GM21447 (cell line): ENCODE data around the gene RFX1.
A peak's percentile ranks its signal among the peaks of the same experiment; 100 is the strongest.

Experiments
- ATAC-seq: cut with Tn5 transposase; IDR thresholded peaks from one replicate; pipeline ENCODE4 v1.9.1; 2021; ENCODE audit not compliant: unreplicated experiment

RFX1 gene

DNA sequence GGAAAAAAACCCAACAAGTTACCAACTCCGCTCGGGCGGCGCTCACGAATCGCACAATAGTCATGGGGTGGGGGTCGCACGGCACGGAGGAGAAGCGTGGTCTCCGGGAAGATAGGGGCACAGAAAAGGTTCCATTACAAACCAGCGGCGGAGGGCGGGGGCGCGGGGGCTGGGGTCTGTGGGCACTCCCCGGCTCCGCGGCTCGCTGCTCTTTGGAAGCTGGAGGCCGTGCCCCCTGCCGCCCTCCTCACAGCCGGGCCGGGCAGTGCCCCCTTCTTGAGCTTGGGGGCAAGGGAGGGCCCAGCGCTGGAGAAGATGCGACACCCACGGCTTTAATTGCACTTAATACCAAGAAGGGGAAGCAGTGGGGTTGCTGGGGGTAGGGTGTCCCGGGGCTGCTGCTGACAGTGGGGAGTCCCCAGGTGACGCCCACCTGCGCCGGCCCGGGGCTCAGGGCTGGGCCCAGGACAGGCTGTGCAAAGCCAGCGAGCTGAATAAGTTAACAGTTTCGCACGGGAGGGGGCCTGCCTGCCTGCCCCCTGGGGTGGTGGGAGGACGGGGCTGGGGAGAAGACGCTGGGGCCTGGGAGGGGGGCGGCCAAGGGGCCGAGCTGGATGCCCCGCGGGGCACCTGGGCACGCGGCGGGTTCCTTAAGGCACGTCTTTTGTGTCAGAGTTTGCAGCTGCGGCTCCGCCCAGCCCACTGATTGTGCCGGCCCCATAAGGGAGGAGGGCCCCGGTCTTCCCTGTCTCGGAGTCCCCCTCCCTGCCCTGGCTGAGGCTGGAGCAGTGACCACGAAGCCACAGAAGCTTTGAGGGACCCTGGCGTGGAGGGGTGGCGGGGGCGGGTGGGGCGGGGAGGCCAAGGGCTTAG is 44.1 kb downstream of the RFX1 start:
- no peak for ATAC-seq

DNA sequence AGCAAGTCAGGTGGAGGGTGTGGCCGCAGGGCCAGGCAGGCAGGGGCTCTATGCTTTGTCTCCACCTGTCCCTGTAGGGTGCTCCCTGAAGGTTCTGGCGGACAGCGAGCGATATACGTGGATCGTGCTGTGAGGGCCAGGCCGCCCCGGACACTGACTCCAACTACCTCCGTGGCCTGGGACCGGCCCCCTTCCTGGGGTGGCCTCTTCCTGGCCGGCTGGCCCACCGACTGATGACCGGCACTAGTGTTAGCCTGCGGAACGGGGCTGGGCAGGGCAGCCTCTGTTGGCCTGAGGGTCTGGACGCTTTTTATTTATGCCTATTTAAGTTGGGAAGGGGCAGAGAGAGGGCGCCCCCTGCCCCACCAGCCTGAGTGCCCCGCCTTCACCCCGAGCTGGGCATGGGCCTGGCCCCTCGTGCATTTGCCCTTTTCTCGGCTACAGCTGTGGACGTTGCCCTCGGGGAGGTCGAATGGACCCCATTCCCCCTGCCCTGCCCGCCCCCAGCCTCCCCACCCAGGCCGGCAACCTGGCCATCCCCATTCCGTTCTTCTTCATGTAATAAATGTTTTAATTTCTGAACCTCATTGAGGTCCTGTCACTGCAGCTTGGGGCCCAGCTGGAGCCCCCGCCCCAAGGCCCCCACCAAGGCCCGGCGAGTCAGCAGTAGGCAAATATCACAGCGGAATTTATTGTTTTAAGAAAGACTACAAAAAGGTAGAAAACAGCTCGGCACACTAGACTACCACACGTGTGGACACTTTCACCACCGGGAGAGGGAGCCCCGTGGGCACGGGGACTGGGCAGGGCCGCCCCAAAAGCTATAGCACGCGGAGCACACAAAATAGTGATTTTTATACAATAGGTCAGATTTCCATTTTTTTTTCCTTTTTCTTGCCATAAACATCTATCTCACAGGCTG is 45.0 kb downstream of the RFX1 start:
- ATAC-seq: no peak

DNA sequence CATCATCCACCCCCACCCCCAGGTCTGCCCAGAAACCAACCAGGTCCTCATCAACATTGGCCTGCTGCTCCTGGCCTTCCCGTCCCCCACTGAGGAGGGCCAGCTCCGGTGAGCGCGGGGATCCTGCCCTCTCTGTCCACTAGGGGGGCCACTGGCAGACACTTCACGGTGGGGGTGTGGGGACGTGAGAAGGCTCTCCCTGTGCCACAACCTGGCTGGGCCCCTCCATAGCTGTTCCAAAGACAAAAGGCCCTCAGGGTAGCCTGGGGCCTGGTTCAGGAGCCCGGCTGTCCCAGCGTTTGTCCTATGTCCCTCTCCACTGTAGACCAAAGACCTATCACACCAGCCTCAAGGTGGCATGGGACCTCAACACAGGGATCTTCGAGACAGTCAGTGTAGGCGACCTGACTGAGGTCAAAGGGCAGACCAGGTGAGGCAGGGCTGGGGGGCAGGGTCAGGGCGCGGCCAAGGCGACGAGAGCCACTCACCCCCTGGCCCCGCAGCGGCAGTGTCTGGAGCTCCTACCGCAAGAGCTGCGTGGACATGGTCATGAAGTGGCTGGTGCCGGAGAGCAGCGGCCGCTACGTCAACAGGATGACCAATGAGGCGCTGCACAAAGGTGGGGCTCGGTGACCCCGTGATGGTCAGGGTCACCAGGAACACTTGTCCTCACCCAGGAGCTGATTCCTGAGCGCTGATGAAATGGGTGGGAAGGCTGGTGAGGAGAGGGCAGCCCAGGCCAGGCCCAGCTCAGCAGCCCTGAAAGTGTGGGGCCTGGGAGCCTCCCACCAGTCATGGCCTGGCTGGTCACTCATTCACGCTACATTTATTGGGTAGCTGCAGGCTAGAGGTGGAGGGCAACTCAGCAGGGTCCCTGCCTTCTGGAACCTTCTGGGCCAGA is 45.9 kb downstream of the RFX1 start:
- ATAC-seq: no peak

DNA sequence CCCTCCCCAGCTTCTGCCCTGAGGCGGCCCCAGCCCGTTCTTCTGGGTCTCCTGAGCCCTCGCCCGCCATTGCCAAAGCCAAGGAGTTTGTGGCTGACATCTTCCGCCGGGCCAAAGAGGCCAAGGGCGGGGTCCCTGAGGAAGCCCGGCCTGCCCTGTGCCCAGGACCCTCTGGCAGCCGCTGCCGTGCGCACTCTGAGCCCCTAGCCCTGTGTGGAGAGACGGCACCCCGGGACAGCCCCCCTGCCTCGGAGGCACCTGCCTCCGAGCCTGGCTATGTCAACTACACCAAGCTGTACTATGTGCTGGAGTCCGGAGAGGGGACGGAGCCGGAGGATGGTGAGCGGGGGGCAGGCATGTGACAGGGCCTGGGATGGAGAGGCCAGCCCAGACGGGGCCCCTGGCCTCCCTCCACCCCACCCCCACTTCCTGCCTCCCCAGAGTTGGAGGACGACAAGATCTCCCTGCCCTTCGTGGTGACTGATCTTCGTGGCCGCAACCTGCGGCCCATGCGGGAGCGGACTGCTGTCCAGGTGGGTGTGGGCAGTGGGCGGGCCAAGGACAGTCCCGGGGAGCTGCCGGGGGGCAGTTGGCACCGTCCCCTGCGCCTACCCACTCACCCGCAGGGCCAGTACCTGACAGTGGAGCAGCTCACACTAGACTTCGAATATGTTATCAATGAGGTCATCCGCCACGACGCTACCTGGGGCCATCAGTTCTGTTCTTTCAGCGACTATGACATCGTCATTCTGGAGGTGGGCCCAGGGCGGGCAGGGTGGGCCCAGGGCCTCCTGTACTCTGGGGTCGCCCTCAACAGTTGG is 46.8 kb downstream of the RFX1 start:
- ATAC-seq: no peak

DNA sequence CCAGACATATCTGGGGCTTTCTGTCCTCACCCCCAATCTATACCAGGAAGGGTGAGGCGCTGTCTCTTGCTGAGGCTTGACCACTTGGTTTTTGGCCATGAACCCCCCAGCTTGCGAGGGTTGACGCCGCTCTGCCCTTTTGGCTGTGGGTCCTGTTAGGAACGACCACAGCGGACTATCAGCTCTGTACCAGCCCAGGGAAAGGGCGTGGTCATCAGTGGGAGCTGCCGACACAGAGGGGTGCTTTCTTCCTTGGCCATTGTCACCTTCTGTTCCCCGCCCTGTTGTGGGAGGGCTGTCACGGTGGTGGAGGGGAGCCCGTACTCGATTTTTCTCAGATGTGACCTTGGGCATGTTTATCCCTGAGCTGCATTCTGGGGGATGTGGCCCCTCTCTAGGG is 48.1 kb downstream of the RFX1 start:
- ATAC-seq: no peak

DNA sequence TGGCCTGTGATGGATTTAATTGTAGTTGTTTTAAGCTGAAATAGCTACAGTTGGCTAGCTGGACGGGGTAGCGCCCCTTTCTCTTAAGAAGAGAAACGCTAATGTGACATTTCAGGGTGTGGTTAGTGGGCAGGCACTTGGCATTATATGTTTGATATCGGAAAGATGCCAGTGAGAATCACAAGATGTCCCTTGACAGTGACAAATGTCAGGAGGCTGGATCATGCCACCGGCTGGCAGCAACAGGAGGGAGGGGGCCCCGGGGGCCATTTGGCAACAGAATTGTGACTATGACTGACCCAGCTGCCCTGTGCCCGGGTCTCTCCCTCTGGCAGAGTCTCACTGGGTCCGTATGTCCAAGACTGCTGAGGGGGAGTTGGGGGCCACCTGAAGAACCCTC is 49.1 kb downstream of the RFX1 start:
- no peak for ATAC-seq

DNA sequence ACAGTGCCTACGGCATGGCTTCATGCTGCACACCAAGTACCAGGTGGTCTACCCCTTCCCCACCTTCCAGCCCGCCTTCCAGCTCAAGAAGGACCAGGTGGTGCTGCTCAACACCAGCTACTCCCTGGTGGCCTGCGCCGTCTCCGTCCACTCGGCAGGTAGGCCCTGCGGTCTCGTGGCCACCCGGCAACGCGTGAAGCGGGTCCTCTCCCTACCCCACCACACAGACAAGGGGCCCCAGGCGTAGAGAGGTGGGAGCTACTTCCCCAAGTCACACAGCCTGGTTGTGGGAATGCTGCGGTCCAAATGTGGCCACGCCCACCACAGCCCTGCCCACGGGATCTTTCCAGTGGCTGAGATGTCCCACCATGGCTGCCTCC is 49.8 kb downstream of the RFX1 start:
- no peak for ATAC-seq

DNA sequence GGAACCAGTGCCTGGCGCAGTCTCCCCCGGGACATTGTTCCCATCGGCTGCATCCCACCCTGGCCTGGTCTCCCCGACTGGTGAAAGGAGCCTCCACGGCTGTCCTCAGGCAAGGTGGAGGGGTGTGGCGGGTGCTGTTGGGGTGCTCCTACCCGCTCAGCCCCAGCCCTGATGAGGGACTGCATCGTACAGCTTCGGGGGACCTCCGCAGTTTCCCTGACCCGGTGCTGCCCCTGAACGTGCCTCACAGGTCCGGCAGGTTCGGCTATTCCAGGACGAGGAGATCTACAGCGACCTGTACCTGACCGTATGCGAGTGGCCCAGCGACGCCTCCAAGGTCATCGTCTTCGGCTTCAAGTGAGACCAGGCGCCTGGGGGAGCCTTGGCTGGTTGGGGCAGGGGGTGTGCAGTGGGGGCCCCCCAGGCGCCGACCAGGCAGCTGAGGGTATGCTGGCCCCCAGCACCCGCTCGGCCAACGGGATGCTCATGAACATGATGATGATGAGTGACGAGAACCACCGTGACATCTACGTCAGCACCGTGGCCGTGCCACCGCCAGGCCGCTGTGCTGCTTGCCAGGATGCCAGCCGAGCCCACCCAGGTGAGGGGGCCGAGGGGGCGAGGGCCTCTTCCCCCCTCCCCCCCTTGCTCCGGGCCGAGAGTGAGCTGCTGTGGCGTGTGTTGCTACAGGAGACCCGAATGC is 50.3 kb downstream of the RFX1 start:
- ATAC-seq: no peak

DNA sequence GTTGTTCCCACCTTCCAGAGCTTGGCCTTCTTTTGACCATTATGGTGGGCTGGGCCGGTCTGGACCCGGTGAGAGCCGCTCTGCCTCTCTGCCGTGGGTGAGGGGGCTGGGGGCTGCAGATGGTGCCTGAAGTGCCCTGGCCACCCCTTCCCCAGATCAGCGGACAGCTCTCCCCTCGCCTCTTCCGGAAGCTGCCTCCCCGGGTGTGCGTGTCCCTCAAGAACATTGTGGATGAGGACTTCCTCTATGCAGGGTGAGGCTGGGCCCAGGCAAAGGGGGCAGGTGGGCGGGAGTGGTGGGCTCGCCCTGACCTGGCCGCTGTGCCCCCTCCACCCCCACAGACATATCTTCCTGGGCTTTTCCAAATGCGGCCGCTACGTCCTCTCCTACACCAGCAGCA is 51.9 kb downstream of the RFX1 start:
- no peak for ATAC-seq

DNA sequence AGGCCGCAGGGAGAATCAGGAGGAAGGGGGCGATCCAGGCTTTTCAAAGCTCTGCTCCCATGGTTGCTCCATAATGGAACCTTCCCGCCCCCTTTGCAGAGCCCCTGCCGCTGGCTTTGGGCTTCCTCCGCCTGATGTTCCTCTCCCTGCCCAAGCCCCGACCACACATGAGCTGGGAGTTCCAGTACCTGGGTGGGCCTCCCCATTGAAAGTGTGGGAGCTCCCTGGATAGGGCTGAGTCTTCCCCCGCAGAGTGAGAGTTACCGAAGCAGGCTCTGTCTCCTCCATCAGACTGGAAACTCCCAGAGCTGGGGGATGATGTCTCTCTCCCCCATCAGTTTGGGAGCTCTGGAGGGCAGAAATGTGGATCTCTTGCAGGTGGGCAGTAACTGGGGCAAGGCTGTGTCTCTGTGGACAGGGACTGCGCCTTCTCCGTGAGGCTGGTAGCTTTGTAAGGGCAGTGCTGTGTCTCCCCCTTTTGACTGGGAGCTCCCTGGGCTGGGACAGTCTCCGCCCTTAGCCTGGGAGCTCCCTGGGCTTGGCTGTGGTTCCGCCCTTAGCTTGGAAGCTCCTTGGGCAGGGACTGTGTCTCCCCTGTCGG is 53.1 kb downstream of the RFX1 start:
- no peak for ATAC-seq

DNA sequence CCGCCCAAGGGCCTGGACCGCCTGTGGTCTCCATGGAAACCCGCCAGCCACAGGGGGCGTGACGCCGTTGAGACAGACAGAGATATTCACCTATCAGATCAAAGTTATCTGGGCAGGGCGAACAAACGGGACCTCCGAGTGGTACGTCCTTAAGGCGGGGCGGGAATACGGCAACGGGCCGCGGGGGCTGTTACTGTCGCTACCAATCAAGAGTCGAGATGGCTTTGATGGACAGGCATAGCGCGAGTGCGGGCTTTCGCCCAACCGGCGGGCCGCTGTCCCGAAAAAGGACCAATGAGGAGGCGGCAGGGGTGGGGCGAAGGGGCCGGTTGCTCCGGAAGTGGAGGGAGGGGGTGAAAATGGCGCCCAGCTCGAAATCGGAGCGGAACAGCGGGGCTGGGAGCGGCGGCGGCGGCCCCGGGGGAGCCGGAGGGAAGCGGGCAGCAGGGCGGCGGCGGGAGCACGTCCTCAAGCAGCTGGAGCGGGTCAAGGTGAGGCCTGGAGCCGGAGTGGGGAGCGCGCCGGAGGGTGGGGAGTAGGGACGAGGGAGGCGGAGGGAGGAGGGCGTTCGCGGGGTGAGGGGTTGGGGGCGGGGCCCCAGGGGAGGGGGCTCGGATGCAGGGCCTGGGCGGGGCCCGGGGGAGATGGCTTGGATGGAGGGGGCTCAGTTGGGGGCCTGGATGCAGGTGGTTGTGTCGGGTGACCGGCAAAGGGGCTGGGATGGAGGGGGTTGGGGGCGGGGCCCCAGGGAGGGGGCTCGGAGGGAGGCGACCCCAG is 53.8 kb downstream of the RFX1 start, which contains the start of gene DCAF15:
Gene DCAF15 (plus strand): TSS at position 356 of the 777 bp plus-strand sequence. CDS start 4 bp downstream, at position 360.
- ATAC-seq: peak; percentile 98

DNA sequence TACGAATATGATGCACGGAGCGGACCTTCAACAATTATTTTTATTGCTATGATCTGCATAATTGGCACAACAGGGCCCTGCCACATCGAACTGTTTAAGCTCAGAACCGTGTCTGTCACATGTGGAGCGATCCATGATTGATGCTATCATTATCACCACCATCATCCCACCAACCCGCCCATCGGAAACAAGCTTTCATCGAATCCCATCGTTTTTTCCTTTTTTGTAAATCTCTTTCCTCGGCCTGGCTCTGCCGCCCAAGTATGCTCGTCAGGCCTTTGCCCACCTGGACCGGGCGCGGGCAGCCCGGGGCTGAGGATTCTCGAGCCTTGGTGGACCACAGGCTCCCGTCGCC is 54.3 kb downstream of the RFX1 start:
- ATAC-seq: peak; percentile 12

DNA sequence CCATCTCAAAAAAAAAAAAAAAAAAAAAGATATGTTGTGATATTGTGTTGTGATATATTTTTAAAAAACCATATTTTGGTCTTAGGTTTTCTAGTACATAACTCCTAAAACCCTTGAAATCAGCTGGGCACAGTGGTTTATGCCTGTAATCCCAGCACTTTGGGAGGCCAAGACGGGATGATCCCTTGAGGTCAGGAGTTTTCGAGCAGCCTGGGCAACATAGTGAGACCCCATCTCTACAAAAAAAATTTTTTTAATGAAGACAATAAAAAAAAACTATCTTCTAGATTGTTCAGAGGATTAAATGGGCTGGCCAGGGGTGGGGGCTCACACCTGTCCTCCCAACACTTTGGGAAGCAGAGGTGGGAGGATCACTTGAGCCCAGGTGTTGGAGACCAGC is 55.1 kb downstream of the RFX1 start:
- no peak for ATAC-seq

DNA sequence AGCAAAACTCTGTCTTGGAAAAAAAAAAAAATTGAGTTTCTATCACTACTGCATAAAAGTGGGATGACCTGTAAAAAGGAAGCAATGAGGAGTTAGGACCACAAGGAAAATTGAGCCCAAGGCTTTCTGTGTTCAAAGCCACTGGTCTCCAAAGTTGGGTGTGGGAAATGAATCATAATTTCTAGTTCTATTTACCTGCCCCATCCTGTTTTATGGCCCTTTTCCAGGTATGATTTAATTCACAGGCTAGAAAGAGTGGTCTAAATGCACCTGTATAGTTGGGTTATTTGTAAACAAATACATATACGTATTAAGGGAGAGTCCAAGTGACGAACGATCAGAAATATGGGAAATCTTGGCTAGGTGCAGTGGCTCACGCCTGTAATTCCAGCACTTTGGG is 59.7 kb downstream of the RFX1 start:
- ATAC-seq: no peak

DNA sequence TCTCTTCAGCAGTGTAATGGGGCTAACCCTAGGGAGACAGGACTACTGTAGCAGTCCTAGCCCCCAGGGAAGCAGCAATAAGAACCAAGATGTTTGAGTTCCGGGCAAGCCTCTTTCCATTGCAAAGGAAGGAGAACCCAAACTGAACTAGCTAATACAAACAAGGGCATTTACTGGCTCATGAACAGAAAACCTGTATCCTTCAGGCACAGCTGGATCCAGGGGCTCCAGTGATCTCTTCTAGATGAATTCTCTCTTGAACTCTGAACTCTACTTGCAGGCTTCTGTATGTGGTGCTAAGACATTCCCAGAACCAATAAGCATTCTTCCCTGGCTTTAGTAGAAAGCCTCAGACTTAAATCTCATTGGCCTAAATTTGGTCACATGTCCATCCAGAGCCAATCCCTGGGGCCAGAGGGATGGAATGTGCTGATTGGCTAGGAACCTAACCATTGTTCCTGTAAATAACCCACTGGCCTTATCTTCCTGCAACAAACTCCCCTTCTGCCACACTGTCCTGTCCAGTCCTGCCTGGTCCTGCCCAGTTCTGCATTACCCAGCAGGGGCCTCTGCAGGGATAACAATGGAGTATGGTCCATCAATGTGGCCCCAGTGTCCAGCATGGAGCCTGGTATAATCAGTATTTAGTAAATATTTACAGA is 64.0 kb downstream of the RFX1 start:
- no peak for ATAC-seq

DNA sequence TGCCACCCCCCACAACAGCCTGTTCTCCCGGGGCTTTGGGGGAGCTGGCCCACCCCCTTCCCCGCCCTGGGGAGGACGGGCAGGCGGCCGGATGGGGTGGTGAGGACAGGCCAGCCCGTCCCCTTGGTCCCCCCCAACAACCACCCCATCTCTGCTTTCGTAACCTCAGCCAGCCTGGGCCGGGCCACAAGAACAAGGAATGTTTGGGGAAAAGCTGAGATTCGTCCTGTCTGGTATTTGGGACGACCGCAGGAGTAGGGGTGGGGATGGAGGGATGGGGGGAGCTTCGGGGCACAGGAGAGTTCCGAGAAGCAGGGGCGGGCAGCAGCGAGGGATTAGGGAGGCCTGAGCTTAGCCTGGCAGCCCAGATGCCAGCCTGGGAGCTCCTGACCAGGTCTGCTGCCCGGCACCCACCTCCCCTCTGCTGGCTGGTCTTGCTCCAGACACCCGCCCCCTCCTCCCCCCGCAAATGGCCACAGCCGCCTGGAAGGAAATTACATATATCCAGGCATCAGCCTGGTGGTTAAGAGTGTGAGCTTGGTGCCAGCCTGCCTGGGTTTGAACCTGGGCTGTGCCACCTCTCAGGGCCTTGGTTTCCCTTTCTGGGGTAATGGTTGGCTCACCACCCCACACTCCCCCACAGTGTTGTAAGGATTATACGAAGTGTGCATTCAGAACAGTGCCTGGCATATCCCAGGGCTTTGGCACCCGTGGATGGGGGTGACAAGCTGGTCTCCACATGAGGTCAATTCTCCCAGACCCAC is 67.6 kb downstream of the RFX1 start, which contains the start of gene PODNL1:
Gene PODNL1 (minus strand): TSS at position 117 of the 764 bp plus-strand sequence. CDS start 236 bp downstream, outside the sequence.
- no peak for ATAC-seq
